ENCODE results near the gene PBX3. TPM values are rescaled to one million over a fixed set of nuclear protein-coding genes. Genes with fewer than 3 reads are reported as not detected.

Gene PBX3
- total RNA-seq, 1 donor from 2014 or later, result 71.6 TPM

GRCh38 chr9:125977223-125977622 lies 230.1 kb downstream of the PBX3 start:
- H3K27ac Mint-ChIP-seq (ENCODE audit: unreplicated experiment), result no peak overlapping the region
- DNase-seq (ENCODE audit: low read depth, low spot score), result no peak
- peaks cover 6% of the 10 kb centered on the region for H3K36me3 Mint-ChIP-seq (ENCODE audit: low read depth)
- peaks cover 20% of the 10 kb centered on the region for H3K9me3 Mint-ChIP-seq
- no peak overlapping the region for H3K4me3 Mint-ChIP-seq
- TF ChIP-seq CTCF (conservative IDR thresholded peaks at IDR 0.05), result no peak
- H3K4me1 Mint-ChIP-seq, result no peaks in the 10 kb centered on the region
- H3K27me3 Mint-ChIP-seq (ENCODE audit: low read depth), result peaks cover 2% of the 10 kb centered on the region

GRCh38 chr9:125979383-125979782 lies 232.2 kb downstream of the PBX3 start:
- no peaks in the 10 kb centered on the region for H3K4me1 Mint-ChIP-seq
- no peak overlapping the region for H3K27ac Mint-ChIP-seq (ENCODE audit: unreplicated experiment)
- H3K9me3 Mint-ChIP-seq, result peaks cover 20% of the 10 kb centered on the region
- no peak overlapping the region for H3K4me3 Mint-ChIP-seq
- DNase-seq (ENCODE audit: low read depth, low spot score), result no peak
- H3K36me3 Mint-ChIP-seq (ENCODE audit: low read depth), result peaks cover 3% of the 10 kb centered on the region
- H3K27me3 Mint-ChIP-seq (ENCODE audit: low read depth), result peaks cover 2% of the 10 kb centered on the region
- no peak for TF ChIP-seq CTCF (conservative IDR thresholded peaks at IDR 0.05)

- Mint-ChIP-seq H3K4me3 (no peak overlapping the region), H3K9me3 (peaks cover 17% of the 10 kb centered on the region), H3K27ac (ENCODE audit: unreplicated experiment) (no peak overlapping the region), H3K27me3 (ENCODE audit: low read depth) (no peaks in the 10 kb centered on the region), H3K4me1 (no peaks in the 10 kb centered on the region), H3K36me3 (ENCODE audit: low read depth) (peaks cover 3% of the 10 kb centered on the region)
- no peak for DNase-seq (ENCODE audit: low read depth, low spot score)
- no peak for TF ChIP-seq CTCF (conservative IDR thresholded peaks at IDR 0.05)
Measured at GRCh38 chr9:125982798-125983406, 235.7 kb downstream of the PBX3 start.

GRCh38 chr9:125983681-125984080 lies 236.5 kb downstream of the PBX3 start:
- Mint-ChIP-seq H3K27ac (ENCODE audit: unreplicated experiment) (no peak overlapping the region), H3K27me3 (ENCODE audit: low read depth) (no peaks in the 10 kb centered on the region), H3K36me3 (ENCODE audit: low read depth) (peaks cover 3% of the 10 kb centered on the region), H3K4me1 (no peaks in the 10 kb centered on the region), H3K4me3 (no peak overlapping the region), H3K9me3 (peaks cover 17% of the 10 kb centered on the region)
- TF ChIP-seq CTCF (conservative IDR thresholded peaks at IDR 0.05), result no peak
- DNase-seq (ENCODE audit: low read depth, low spot score), result no peak

GRCh38 chr9:125984461-125984860 lies 237.3 kb downstream of the PBX3 start:
- no peak for DNase-seq (ENCODE audit: low read depth, low spot score)
- H3K4me3 Mint-ChIP-seq, result no peak overlapping the region
- no peaks in the 10 kb centered on the region for H3K4me1 Mint-ChIP-seq
- H3K27ac Mint-ChIP-seq (ENCODE audit: unreplicated experiment), result no peak overlapping the region
- peaks cover 15% of the 10 kb centered on the region for H3K9me3 Mint-ChIP-seq
- peaks cover 1% of the 10 kb centered on the region for H3K36me3 Mint-ChIP-seq (ENCODE audit: low read depth)
- H3K27me3 Mint-ChIP-seq (ENCODE audit: low read depth), result no peaks in the 10 kb centered on the region
- no peak for TF ChIP-seq CTCF (conservative IDR thresholded peaks at IDR 0.05)
